Cardiac muscle cell (in vitro differentiated cells and primary cell): ENCODE results near the gene PRSS36. TPM values are rescaled to one million over a fixed set of nuclear protein-coding genes. Genes with fewer than 3 reads are reported as not detected.

Source experiments
- DNase-seq, 2 donors: peaks; one replicate each; pipeline versions ENCODE4 v3.0.0 to v3.0.0-alpha.2; 2010 to 2017; ENCODE audit warnings: low read depth in 1 of 2, low spot score in 1 of 2
- H3K27ac ChIP-seq: fragments of 200-600 bp; sonication (generic); 2 replicates; pipeline ENCODE4 v1.5.1; 2016
- H3K27me3 ChIP-seq: fragments of 200-600 bp; sonication (generic); 2 replicates; pipeline ENCODE4 v1.6.0; 2016; ENCODE audit warnings: control low read depth
- H3K36me3 ChIP-seq: fragments of 200-600 bp; sonication (generic); 2 replicates; pipeline ENCODE4 v1.5.1; 2016; ENCODE audit warnings: control low read depth
- H3K4me1 ChIP-seq: fragments of 200-600 bp; sonication (generic); 2 replicates; pipeline ENCODE4 v1.8.1; 2017; ENCODE audit warnings: low read depth, mild to moderate bottlenecking, mixed run types
- H3K4me3 ChIP-seq: fragments of 200-600 bp; sonication (generic); 2 replicates; pipeline ENCODE4 v1.5.1; 2016; ENCODE audit warnings: mild to moderate bottlenecking
- H3K9me3 ChIP-seq: fragments of 200-600 bp; sonication (generic); 2 replicates; pipeline ENCODE4 v1.5.1; 2017; ENCODE audit warnings: low read depth, mild to moderate bottlenecking, control low read depth
- polyA plus RNA-seq: library from polyadenylated mRNA; unstranded; fragments of >200 nt; fragmentation: Nextera tagmentation; extraction: Ambion mirVana; gene quantifications from 2 replicates; pipeline ENCODE4 v1.2.1, GENCODE V29; 2016
- total RNA-seq: library from RNA; depleted of rRNA; stranded (reverse); fragments of >200 nt; gene quantifications from 2 replicates; pipeline ENCODE4 v1.2.3, GENCODE V29; 2016
- TF ChIP-seq, protein P1 (sequence below): IDR thresholded peaks from 2 replicates; pipeline ENCODE4 v1.5.1; 2012; ENCODE audit warnings: low read depth, mild to moderate bottlenecking, low read length

Gene PRSS36
- total and polyA plus RNA-seq, 2 experiments from 2014 or later = 0.63 to 1.8 TPM

DNA sequence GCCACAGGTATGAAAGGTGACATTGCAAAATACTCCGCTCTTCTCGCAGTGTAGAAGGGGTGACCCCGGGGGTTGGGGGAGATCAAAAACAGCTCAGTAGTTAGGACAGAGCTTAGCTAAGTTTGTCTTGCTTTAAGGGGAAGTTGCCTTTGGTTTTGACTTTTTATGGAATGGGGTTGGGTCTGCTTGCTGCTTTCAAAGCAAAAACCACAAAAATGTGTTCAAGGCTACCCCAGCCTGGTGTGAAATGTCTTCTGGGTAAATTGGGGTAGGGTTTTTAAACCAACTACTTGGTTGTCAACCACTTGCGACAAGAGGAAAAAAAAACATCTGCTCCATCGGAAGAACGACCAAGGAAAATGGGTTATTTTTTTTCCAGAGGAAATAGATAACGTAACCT lies 36.3 kb upstream of the PRSS36 start:
- no peak overlapping the region for H3K27ac ChIP-seq
- TF ChIP-seq, protein P1, sequence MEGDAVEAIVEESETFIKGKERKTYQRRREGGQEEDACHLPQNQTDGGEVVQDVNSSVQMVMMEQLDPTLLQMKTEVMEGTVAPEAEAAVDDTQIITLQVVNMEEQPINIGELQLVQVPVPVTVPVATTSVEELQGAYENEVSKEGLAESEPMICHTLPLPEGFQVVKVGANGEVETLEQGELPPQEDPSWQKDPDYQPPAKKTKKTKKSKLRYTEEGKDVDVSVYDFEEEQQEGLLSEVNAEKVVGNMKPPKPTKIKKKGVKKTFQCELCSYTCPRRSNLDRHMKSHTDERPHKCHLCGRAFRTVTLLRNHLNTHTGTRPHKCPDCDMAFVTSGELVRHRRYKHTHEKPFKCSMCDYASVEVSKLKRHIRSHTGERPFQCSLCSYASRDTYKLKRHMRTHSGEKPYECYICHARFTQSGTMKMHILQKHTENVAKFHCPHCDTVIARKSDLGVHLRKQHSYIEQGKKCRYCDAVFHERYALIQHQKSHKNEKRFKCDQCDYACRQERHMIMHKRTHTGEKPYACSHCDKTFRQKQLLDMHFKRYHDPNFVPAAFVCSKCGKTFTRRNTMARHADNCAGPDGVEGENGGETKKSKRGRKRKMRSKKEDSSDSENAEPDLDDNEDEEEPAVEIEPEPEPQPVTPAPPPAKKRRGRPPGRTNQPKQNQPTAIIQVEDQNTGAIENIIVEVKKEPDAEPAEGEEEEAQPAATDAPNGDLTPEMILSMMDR = no peak
- H3K27me3 ChIP-seq = no peaks in the 10 kb centered on the region
- peaks cover 86% of the 10 kb centered on the region for H3K36me3 ChIP-seq
- DNase-seq = no peak
- H3K9me3 ChIP-seq = no peaks in the 10 kb centered on the region
- H3K4me3 ChIP-seq = no peak overlapping the region
- H3K4me1 ChIP-seq = peaks cover 16% of the 10 kb centered on the region

DNA sequence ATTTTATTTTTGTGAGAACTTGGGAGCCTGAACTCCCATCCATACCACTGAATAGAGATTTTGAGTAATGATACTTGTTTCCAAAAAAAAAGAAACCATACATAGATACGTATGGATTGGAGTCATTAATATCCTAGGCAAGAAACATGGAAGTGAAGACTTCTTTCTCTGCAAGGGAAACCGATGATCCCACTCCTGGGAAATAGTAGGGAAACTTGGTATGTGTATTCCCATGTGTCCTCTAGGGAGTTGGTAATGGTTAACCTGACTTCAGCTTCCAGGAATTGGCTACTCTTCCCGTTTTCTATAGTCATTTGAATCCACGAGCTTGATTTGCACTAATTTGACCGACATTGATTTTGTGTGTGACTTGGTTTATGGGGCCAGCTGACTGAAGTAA lies 35.5 kb upstream of the PRSS36 start:
- no peak for DNase-seq
- Histone ChIP-seq H3K27ac (no peak overlapping the region), H3K9me3 (no peaks in the 10 kb centered on the region), H3K36me3 (peaks cover 78% of the 10 kb centered on the region), H3K4me3 (no peak overlapping the region), H3K4me1 (peaks cover 16% of the 10 kb centered on the region), H3K27me3 (no peaks in the 10 kb centered on the region)
- TF ChIP-seq, protein P1 = no peak

DNA sequence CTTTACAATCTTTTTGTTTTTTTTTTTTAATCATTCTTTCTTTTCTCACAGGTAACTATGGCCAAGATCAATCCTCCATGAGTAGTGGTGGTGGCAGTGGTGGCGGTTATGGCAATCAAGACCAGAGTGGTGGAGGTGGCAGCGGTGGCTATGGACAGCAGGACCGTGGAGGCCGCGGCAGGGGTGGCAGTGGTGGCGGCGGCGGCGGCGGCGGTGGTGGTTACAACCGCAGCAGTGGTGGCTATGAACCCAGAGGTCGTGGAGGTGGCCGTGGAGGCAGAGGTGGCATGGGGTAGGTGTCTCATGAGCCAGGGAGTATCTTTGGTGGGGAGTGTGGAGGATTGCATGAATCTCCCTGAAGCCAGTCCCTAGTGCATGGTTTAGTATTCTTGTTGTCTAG lies 35.0 kb upstream of the PRSS36 start:
- peaks cover 16% of the 10 kb centered on the region for H3K4me1 ChIP-seq
- peaks cover 73% of the 10 kb centered on the region for H3K36me3 ChIP-seq
- no peaks in the 10 kb centered on the region for H3K27me3 ChIP-seq
- H3K4me3 ChIP-seq = no peak overlapping the region
- H3K9me3 ChIP-seq = no peaks in the 10 kb centered on the region
- no peak for DNase-seq
- H3K27ac ChIP-seq = no peak overlapping the region
- TF ChIP-seq, protein P1 = no peak

DNA sequence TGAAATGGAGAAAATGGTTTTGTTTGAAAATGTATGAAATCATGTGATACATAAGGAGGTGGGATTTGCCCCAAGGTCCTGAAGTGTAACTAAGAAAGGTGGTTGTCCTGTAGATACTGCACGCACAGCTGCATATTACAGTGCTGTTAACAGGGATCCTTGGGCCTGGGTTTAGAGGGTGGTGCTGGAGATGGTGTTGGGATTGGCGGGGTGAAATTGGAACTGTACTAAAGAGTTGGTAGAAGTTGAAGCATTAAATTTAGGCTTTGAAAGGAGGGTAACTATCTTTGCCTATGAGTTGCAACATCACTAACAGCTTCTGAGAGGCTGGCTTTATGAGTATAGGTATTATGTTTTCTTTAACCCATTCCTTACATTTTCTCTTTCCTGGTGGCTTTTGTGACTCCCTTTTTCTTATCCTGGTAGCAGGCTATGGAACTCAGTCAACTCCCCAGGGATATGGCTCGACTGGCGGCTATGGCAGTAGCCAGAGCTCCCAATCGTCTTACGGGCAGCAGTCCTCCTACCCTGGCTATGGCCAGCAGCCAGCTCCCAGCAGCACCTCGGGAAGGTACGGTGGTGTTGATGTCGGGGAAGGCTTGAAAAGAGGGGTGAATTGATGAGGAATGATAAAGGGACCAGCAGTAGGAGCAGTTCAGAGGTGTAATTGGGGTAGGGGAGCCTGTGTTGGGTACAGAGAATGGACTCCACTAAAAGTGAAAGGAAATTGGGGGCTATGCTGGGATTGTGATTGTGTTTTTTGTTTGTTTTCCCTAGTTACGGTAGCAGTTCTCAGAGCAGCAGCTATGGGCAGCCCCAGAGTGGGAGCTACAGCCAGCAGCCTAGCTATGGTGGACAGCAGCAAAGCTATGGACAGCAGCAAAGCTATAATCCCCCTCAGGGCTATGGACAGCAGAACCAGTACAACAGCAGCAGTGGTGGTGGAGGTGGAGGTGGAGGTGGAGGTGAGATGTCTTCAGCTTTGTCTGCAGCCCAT lies 33.9 kb upstream of the PRSS36 start:
- Histone ChIP-seq H3K9me3 (no peaks in the 10 kb centered on the region), H3K27me3 (no peaks in the 10 kb centered on the region), H3K4me3 (no peak overlapping the region), H3K27ac (no peak overlapping the region), H3K36me3 (peaks cover 62% of the 10 kb centered on the region), H3K4me1 (peaks cover 16% of the 10 kb centered on the region)
- TF ChIP-seq, protein P1 = no peak
- no peak for DNase-seq

DNA sequence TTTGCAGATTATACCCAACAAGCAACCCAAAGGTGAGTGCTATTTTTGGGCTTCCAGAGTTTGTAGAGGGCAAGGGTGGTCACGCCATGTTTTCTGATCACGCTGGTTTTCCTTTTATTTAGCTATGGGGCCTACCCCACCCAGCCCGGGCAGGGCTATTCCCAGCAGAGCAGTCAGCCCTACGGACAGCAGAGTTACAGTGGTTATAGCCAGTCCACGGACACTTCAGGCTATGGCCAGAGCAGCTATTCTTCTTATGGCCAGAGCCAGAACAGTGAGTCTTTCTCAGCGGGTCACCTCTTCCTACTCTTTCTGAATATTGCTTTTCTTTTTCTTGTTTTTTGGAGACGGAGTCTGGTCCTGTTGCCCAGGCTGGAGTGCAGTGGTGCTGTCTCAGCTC lies 32.5 kb upstream of the PRSS36 start:
- H3K9me3 ChIP-seq = no peaks in the 10 kb centered on the region
- TF ChIP-seq, protein P1 = no peak
- H3K27me3 ChIP-seq = no peaks in the 10 kb centered on the region
- peaks cover 48% of the 10 kb centered on the region for H3K36me3 ChIP-seq
- no peak overlapping the region for H3K27ac ChIP-seq
- DNase-seq = no peak
- H3K4me1 ChIP-seq = peaks cover 16% of the 10 kb centered on the region
- H3K4me3 ChIP-seq = peak overlapping the region; percentile 94
